ENCODE data around the gene OARD1.

DNA sequence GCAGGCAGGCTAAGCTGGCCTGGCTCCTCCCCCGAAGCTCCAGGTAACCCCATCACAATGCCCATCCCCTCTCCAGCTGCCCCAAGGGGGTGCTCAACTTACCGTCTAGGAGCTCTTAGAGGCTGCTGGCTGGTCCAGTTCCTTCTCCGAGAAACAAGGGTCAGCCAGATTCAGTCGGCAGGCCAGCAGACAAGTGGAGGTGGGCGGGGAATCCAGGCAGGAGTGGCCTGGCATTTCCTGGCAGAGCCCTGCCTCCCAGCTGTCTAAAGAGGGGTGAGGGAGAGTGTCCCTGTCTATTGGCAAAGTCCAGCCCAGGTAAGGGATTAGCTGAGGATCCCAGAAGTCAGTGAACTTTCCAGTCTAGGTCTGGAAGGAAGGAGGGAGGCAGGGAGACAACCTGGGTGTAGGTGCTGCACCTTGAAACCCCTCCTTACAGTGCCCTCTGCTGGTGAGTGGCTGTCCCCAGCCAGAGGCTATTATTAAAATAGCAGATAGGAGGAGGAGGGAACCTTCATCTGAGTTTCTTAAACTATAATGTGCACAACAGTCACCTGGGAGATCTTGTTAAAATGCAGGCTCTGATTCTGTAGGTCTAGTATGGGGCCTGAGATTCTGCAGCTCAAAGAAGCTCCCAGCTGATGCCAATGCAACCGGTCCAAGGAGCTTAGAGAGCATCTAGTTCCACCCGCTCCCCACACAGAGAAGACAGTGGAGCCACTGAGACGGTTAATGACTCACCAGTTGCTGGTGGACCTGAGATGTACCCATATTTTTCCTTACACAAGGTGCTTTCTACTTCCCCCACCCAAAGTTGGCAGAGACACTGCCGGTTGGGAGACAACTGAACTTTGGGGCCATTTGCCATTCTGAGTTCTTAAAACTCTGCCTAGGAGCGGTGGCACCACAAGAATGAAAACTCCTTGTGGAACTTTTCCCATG lies 32.8 kb downstream of the OARD1 start, which contains the start of gene UNC5CL:
- no peak for TF ChIP-seq SUZ12 (IDR thresholded peaks at IDR 0.05; ENCODE audit: extremely low read depth, insufficient read depth, insufficient read length)
- TF ChIP-seq ZNF274 (IDR thresholded peaks at IDR 0.05; ENCODE audit: low read depth, low read length) = no peak
- no peak for TF ChIP-seq YY1 (IDR thresholded peaks at IDR 0.05; ENCODE audit: insufficient read depth, insufficient read length)
